Measurements from ENCODE around the gene KLK12.

Gene KLK12

GRCh38 chr19:51012661-51013190, 22.1 kb downstream of the KLK12 start:
- Histone ChIP-seq H3K36me3 (replicated peaks; ENCODE audit: insufficient read depth, low read length) (no peaks in the 10 kb centered on the region), H3K27me3 (replicated peaks; ENCODE audit: insufficient read depth, low read length) (no peaks in the 10 kb centered on the region; the same call in 1 of the 2 replicates), H3K9me2 (replicated peaks; ENCODE audit: insufficient read depth, low read length) (no peaks in the 10 kb centered on the region), H3K9me3 (replicated peaks; ENCODE audit: insufficient read depth, low read length) (no peaks in the 10 kb centered on the region), H3K4me3 (ENCODE audit: low read length) (no peak overlapping the region), H3K27ac (ENCODE audit: low read length) (no peak overlapping the region), H4K20me1 (ENCODE audit: insufficient read depth, low read length) (no peaks in the 10 kb centered on the region), H3F3A (ENCODE audit: insufficient read depth, low read length) (no peaks in the 10 kb centered on the region), H2AFZ (ENCODE audit: low read length) (no peak overlapping the region), H3K4me2 (ENCODE audit: low read depth, low read length) (no peak overlapping the region), H3K9ac (ENCODE audit: low read length) (no peak overlapping the region), H3K4me1 (ENCODE audit: low read length) (no peaks in the 10 kb centered on the region), H3K79me2 (ENCODE audit: low read length) (no peaks in the 10 kb centered on the region)
- DNase-seq = no peak
- TF ChIP-seq EZH2phosphoT487 (IDR thresholded peaks at IDR 0.05; ENCODE audit: low read length) (no peak), CTCF (IDR thresholded peaks at IDR 0.05; ENCODE audit: low read length) (no peak), EZH2 (optimal IDR thresholded peaks at IDR 0.05; ENCODE audit: low read depth, low read length) (no peak)

- DNase-seq = no peak
- H3K4me3 ChIP-seq (ENCODE audit: low read length) = no peak overlapping the region
- H3K9ac ChIP-seq (ENCODE audit: low read length) = no peak overlapping the region
- no peaks in the 10 kb centered on the region for H3K4me1 ChIP-seq (ENCODE audit: low read length)
- H3K79me2 ChIP-seq (ENCODE audit: low read length) = no peaks in the 10 kb centered on the region
- no peak overlapping the region for H3K27ac ChIP-seq (ENCODE audit: low read length)
- no peaks in the 10 kb centered on the region for H4K20me1 ChIP-seq (ENCODE audit: insufficient read depth, low read length)
- peaks cover 3% of the 10 kb centered on the region; the same call in 1 of the 2 replicates for H3K27me3 ChIP-seq (replicated peaks; ENCODE audit: insufficient read depth, low read length)
- H3K9me2 ChIP-seq (replicated peaks; ENCODE audit: insufficient read depth, low read length) = no peaks in the 10 kb centered on the region
- H3K4me2 ChIP-seq (ENCODE audit: low read depth, low read length) = no peak overlapping the region
- no peaks in the 10 kb centered on the region for H3K9me3 ChIP-seq (replicated peaks; ENCODE audit: insufficient read depth, low read length)
- no peaks in the 10 kb centered on the region for H3K36me3 ChIP-seq (replicated peaks; ENCODE audit: insufficient read depth, low read length)
- H3F3A ChIP-seq (ENCODE audit: insufficient read depth, low read length) = no peaks in the 10 kb centered on the region
- TF ChIP-seq CTCF (IDR thresholded peaks at IDR 0.05; ENCODE audit: low read length) (no peak), EZH2phosphoT487 (IDR thresholded peaks at IDR 0.05; ENCODE audit: low read length) (no peak), EZH2 (optimal IDR thresholded peaks at IDR 0.05; ENCODE audit: low read depth, low read length) (no peak)
- H2AFZ ChIP-seq (ENCODE audit: low read length) = no peak overlapping the region
Measured at GRCh38 chr19:51010066-51010795, 24.6 kb downstream of the KLK12 start.

- H3K4me3 ChIP-seq (ENCODE audit: low read length) = no peak overlapping the region
- DNase-seq = no peak
- H3K4me1 ChIP-seq (ENCODE audit: low read length) = no peaks in the 10 kb centered on the region
- no peaks in the 10 kb centered on the region for H3K36me3 ChIP-seq (replicated peaks; ENCODE audit: insufficient read depth, low read length)
- no peaks in the 10 kb centered on the region for H3K9me3 ChIP-seq (replicated peaks; ENCODE audit: insufficient read depth, low read length)
- no peaks in the 10 kb centered on the region for H4K20me1 ChIP-seq (ENCODE audit: insufficient read depth, low read length)
- no peak overlapping the region for H3K27ac ChIP-seq (ENCODE audit: low read length)
- H3K79me2 ChIP-seq (ENCODE audit: low read length) = no peaks in the 10 kb centered on the region
- no peaks in the 10 kb centered on the region for H3F3A ChIP-seq (ENCODE audit: insufficient read depth, low read length)
- no peak overlapping the region for H3K9ac ChIP-seq (ENCODE audit: low read length)
- no peak for TF ChIP-seq EZH2 (optimal IDR thresholded peaks at IDR 0.05; ENCODE audit: low read depth, low read length)
- no peak for TF ChIP-seq CTCF (IDR thresholded peaks at IDR 0.05; ENCODE audit: low read length)
- TF ChIP-seq EZH2phosphoT487 (IDR thresholded peaks at IDR 0.05; ENCODE audit: low read length) = no peak
- H2AFZ ChIP-seq (ENCODE audit: low read length) = no peak overlapping the region
- no peak overlapping the region for H3K4me2 ChIP-seq (ENCODE audit: low read depth, low read length)
- H3K9me2 ChIP-seq (replicated peaks; ENCODE audit: insufficient read depth, low read length) = no peaks in the 10 kb centered on the region
- H3K27me3 ChIP-seq (replicated peaks; ENCODE audit: insufficient read depth, low read length) = peaks cover 3% of the 10 kb centered on the region; the same call in 1 of the 2 replicates
Measured at GRCh38 chr19:51009061-51009891, 25.5 kb downstream of the KLK12 start.
